Endodermal cell (in vitro differentiated cells): ENCODE results near the gene BATF. TPM values are rescaled to one million over a fixed set of nuclear protein-coding genes. Genes with fewer than 3 reads are reported as not detected.

Experiments
- DNase-seq: peaks from one replicate; pipeline ENCODE4 v3.0.0-alpha.2; 2017
- H3K27ac ChIP-seq: 2 replicates; pipeline ENCODE4 v1.5.1; 2013; ENCODE audit warnings: mild to moderate bottlenecking, low read depth, low read length, moderate library complexity
- H3K27me3 ChIP-seq: 2 replicates; pipeline ENCODE4 v1.6.1; 2013; ENCODE audit warnings: mild to moderate bottlenecking, low read length, moderate library complexity; ENCODE audit not compliant: insufficient read depth, control insufficient read depth, poor library complexity, severe bottlenecking
- H3K36me3 ChIP-seq: 2 replicates; pipeline ENCODE4 v1.7.0; 2013; ENCODE audit warnings: mild to moderate bottlenecking, low read length, moderate library complexity; ENCODE audit not compliant: control insufficient read depth, insufficient read depth
- H3K4me1 ChIP-seq: one replicate; pipeline ENCODE4 v1.7.0; 2013; ENCODE audit warnings: low read length; ENCODE audit not compliant: control insufficient read depth, insufficient read depth
- H3K4me3 ChIP-seq: 2 replicates; pipeline ENCODE4 v1.5.1; 2013; ENCODE audit warnings: mild to moderate bottlenecking, low read length, moderate library complexity
- H3K9ac ChIP-seq: 2 replicates; pipeline ENCODE4 v1.6.1; 2013; ENCODE audit warnings: mild to moderate bottlenecking, low read length, moderate library complexity; ENCODE audit not compliant: poor library complexity, severe bottlenecking; ENCODE audit errors: extremely low read depth
- H3K9me3 ChIP-seq: 2 replicates; pipeline ENCODE4 v1.6.1; 2013; ENCODE audit warnings: mild to moderate bottlenecking, low read length, moderate library complexity; ENCODE audit not compliant: control insufficient read depth
- H3K27ac Mint-ChIP-seq: 2 replicates; pipeline ENCODE4 v1.8.0; 2020; ENCODE audit warnings: mixed read lengths
- H3K27me3 Mint-ChIP-seq: 2 replicates; pipeline ENCODE4 v1.8.0; 2021; ENCODE audit warnings: mild to moderate bottlenecking, mixed read lengths; ENCODE audit not compliant: insufficient read depth
- H3K36me3 Mint-ChIP-seq: 2 replicates; pipeline ENCODE4 v1.8.0; 2020; ENCODE audit warnings: low read depth, mixed read lengths
- H3K4me1 Mint-ChIP-seq: 2 replicates; pipeline ENCODE4 v1.8.0; 2020; ENCODE audit warnings: mixed read lengths
- H3K4me3 Mint-ChIP-seq: 2 replicates; pipeline ENCODE4 v1.8.0; 2020; ENCODE audit warnings: mild to moderate bottlenecking, moderate library complexity, mixed read lengths
- H3K9me3 Mint-ChIP-seq: 2 replicates; pipeline ENCODE4 v1.8.0; 2020; ENCODE audit warnings: mild to moderate bottlenecking, mixed read lengths
- WGBS, 2 experiments: methylation state at CpG; one replicate each; pipeline versions ENCODE4 v1.1.5 to v1.1.7; 2013; ENCODE audit warnings: missing lambda C conversion rate in 2 of 2, mixed read lengths in 1 of 2; ENCODE audit not compliant: insufficient coverage in 1 of 2, insufficient read length in 1 of 2; 5-methylcytosine and 5-hydroxymethylcytosine counted together
- total RNA-seq, 2 donors: library from RNA; stranded (reverse); fragmentation: NEBNext Ultra II Directional in 1 of 2; extraction: Animal tissue kit (Norgen Biotek cat#: 25700) in 1 of 2; gene quantifications; 2 replicates in 1 of 2; 3 replicates in 1 of 2; pipeline ENCODE4 v1.2.1, GENCODE V29; 2021
- TF ChIP-seq, protein P1 (sequence below): fragments of 200-600 bp; sonication (generic); conservative IDR thresholded peaks from 2 replicates; pipeline ENCODE4 v1.5.0; 2021; ENCODE audit warnings: antibody characterized with exemption, mild to moderate bottlenecking

BATF gene
- total RNA-seq, 2 donors from 2014 or later = not detected

DNA sequence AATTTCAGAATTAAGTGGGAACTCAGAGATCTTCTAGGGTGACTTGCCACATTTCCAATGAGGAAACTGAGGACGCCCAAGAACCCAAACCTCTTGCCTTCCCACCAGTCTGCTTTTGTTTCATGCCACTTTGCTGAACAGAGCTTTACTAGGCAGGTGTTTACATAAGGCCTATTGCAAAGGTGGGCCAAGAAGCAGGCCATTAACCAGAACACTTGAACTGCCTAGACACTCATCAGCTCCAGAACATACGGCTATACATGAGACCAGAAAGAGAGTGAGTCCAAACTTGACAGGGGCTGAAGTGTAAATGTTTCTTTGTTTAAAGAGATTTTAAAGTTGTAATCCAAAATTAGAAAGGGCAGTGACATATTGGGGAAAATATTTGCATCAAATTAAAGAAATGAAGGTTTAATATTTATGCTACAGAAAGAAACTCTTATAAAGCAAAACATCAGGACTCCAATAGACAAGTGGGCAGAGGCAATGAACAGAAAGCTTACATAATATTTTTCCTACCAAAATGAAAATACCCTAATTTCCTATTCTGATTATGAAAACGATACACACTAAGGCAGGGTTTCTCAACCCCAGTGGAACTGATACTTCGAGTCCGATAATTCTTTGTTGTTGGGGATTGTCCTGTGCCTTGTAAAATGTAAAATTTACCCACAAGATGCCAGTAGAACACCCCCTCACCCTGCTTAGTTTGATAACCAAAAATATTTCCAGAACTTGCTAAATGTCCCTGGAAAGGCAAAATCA, 11.7 kb downstream of the BATF start:
- no peak overlapping the region for H3K4me3 Mint-ChIP-seq
- no peaks in the 10 kb centered on the region for H3K9me3 ChIP-seq
- H3K27ac ChIP-seq = no peak overlapping the region
- no peak for DNase-seq
- H3K36me3 Mint-ChIP-seq = no peaks in the 10 kb centered on the region
- 93 to 100% methylated on average over 1 to 5 of the region's 5 CpGs for WGBS, 2 experiments
- H3K27me3 Mint-ChIP-seq = no peaks in the 10 kb centered on the region
- no peak overlapping the region for H3K4me3 ChIP-seq
- H3K27ac Mint-ChIP-seq = no peak overlapping the region
- TF ChIP-seq, protein P1, sequence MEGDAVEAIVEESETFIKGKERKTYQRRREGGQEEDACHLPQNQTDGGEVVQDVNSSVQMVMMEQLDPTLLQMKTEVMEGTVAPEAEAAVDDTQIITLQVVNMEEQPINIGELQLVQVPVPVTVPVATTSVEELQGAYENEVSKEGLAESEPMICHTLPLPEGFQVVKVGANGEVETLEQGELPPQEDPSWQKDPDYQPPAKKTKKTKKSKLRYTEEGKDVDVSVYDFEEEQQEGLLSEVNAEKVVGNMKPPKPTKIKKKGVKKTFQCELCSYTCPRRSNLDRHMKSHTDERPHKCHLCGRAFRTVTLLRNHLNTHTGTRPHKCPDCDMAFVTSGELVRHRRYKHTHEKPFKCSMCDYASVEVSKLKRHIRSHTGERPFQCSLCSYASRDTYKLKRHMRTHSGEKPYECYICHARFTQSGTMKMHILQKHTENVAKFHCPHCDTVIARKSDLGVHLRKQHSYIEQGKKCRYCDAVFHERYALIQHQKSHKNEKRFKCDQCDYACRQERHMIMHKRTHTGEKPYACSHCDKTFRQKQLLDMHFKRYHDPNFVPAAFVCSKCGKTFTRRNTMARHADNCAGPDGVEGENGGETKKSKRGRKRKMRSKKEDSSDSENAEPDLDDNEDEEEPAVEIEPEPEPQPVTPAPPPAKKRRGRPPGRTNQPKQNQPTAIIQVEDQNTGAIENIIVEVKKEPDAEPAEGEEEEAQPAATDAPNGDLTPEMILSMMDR = no peak
- H3K36me3 ChIP-seq = no peaks in the 10 kb centered on the region
- H3K9ac ChIP-seq = no peak overlapping the region
- H3K27me3 ChIP-seq = no peaks in the 10 kb centered on the region
- peaks cover 2% of the 10 kb centered on the region for H3K4me1 Mint-ChIP-seq
- no peaks in the 10 kb centered on the region for H3K9me3 Mint-ChIP-seq
- no peaks in the 10 kb centered on the region for H3K4me1 ChIP-seq

DNA sequence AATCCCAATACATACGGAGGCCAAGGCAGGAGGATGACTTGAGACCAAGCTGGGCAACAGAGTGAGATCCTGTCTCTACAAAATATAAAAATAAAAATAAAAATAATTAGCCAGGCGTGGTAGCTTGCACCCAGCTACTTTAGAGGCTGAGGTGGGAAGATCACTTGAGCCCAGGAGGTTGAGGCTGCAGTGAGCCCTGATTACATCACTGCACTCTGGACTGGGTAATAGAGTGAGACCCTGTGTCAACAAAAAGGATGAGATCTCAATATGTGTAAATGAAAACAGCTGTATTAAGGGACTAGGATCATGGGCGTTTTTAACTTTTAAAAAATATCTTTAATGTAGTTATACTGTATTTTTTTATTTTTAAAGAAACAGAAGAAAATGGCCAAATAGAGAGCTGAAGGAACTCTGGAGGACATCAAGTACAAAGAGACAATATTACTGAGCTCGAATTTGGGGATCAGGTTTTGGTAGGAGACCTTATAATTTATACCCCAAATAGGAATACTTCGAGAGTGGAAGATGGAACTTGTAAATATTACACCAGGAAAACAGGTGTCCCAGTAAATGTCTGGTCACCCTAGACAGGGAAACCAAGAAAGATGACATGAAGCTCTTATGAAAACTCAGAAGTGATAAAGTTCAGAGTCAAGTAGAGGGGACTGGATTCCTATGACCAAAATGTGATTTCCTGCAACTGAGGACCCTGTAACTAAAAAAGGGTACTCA, 13.1 kb downstream of the BATF start:
- TF ChIP-seq, protein P1 = no peak
- no peak overlapping the region for H3K4me3 Mint-ChIP-seq
- Histone ChIP-seq H3K27me3 (no peaks in the 10 kb centered on the region), H3K36me3 (no peaks in the 10 kb centered on the region), H3K27ac (no peak overlapping the region), H3K4me1 (no peaks in the 10 kb centered on the region), H3K9me3 (no peaks in the 10 kb centered on the region), H3K9ac (no peak overlapping the region), H3K4me3 (no peak overlapping the region)
- H3K27me3 Mint-ChIP-seq = no peaks in the 10 kb centered on the region
- H3K4me1 Mint-ChIP-seq = peaks cover 4% of the 10 kb centered on the region
- WGBS, 2 experiments = 86 to 93% methylated on average over 3 to 5 of the region's 5 CpGs
- H3K27ac Mint-ChIP-seq = no peak overlapping the region
- DNase-seq = no peak
- H3K9me3 Mint-ChIP-seq = no peaks in the 10 kb centered on the region
- no peaks in the 10 kb centered on the region for H3K36me3 Mint-ChIP-seq

DNA sequence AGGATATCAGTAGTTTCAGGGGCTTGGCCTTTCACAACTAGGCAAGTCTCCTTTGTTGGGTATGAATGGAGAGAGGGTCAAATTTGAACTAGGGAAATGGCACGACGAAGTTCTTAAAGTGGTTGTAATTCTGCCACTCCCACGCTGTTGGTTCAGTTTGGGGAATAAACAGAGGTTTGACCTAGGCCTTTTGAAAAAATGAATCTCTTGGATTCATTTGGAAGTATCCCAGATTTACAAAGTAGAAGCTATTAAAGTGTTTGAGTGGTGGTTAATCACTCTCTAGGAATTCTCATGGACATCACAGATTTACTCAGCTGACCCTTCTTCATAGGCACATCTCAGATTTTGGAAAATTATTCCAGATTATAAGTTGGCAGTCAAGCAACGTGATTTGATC, 14.8 kb downstream of the BATF start:
- H3K36me3 ChIP-seq = no peaks in the 10 kb centered on the region
- H3K27me3 ChIP-seq = no peaks in the 10 kb centered on the region
- Mint-ChIP-seq H3K27ac (no peak overlapping the region), H3K36me3 (no peaks in the 10 kb centered on the region), H3K9me3 (no peaks in the 10 kb centered on the region), H3K4me1 (peaks cover 4% of the 10 kb centered on the region), H3K27me3 (peaks cover 2% of the 10 kb centered on the region), H3K4me3 (no peak overlapping the region)
- H3K9ac ChIP-seq = no peak overlapping the region
- H3K4me3 ChIP-seq = no peak overlapping the region
- 96 to 100% methylated on average over 2 to 4 of the region's 4 CpGs for WGBS, 2 experiments
- H3K4me1 ChIP-seq = no peaks in the 10 kb centered on the region
- TF ChIP-seq, protein P1 = no peak
- no peak for DNase-seq
- H3K27ac ChIP-seq = no peak overlapping the region
- H3K9me3 ChIP-seq = no peaks in the 10 kb centered on the region
